ENCODE measurements around the gene SORCS3.

Gene SORCS3

GRCh38 chr10:104646146-104646545 lies 5.1 kb downstream of the SORCS3 start:
- no peak for DNase-seq (ENCODE audit: low spot score)

GRCh38 chr10:104648421-104648820 lies 7.3 kb downstream of the SORCS3 start:
- no peak for DNase-seq (ENCODE audit: low spot score)

DNA sequence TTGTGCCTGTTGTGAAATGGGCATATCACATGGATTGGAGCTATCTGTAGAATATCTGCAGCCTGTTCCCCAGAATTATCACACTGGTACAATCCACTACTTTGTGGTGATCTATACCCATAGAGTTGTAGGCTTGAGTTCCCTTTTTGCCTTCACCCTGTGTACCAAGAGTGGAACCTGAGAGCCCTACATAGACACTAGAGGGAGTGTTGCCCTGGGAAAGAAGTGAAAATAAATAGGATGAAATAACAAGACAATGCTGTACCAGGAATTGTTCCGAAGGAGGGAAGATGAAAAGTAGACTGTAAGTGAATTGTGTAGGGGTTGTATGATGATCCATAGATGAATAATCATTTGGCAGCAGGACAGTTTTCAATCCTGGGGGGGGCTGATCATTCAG lies 9.0 kb downstream of the SORCS3 start:
- no peak for DNase-seq (ENCODE audit: low spot score)

DNA sequence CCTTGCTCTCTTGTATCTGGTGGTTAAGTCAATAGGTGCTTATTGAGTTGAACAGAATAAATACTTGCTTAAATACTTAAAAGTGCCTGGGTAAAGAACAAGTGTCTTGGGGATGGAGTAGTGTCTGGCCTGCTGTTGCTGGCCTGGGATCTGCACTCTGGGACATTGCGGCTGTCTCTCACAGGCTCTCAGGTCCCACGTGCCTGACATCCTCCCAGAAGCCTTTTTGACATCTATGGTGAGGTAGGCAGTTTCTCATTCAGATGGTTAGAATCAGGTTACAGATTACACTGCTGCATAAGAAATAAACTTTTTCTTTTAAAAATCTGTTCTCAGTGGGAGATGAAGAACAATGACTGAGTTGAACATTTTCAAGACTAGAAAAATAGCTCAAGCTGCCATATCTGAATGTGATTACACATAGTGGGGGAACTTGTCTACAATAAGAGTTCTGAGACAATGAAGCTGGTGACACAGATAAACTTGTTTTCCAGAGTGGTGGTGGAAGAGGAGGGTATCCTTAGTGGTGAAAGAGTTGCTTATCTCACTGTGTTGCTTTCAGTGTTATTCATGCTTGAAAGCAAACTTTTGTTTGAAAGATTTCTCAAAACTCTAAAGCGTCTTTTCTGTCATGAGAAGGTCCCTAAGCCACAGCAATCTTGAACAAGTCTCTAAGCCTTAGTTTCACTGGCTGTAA lies 9.7 kb downstream of the SORCS3 start:
- no peak for DNase-seq (ENCODE audit: low spot score)

DNA sequence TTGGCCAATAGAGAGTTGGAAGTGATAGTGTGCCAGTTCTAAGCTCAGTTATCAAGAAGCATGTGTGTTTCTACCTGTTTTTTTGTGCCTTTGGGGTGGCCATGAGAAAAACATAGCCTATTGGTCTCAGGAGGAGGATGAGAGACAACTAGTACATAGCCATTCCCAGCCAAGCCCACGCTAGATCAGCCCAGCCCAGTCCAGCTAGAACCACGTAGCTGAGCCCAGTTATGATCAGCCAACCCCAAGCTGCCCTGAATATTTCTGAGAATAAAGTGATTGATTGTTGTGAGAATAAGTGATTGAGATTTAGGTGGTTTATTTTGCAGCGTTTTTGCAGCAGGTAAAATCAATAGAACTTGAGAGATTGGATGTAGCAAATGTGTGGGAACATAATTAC lies 15.9 kb downstream of the SORCS3 start:
- no peak for DNase-seq (ENCODE audit: low spot score)

GRCh38 chr10:104657457-104657856 lies 16.4 kb downstream of the SORCS3 start:
- no peak for DNase-seq (ENCODE audit: low spot score)

DNA sequence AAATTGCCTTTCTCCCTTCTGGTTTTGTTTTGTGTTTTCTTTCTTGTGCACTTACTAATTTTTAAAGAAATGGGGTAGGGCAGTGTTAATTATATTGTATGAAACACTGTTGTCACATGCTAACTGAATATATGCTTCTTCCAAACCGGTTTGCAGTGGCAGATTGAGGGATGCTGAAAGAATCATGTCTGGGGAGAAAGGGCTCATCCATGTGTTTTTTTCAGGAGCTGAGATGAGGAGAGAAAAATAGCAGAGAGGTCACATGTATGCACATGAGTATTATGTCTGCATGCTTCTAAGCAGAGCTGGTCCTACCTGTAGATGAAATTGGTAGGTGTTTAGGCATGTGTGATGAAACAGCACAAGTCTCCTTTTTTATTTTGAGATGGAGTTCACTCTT lies 17.0 kb downstream of the SORCS3 start:
- no peak for DNase-seq (ENCODE audit: low spot score)

DNA sequence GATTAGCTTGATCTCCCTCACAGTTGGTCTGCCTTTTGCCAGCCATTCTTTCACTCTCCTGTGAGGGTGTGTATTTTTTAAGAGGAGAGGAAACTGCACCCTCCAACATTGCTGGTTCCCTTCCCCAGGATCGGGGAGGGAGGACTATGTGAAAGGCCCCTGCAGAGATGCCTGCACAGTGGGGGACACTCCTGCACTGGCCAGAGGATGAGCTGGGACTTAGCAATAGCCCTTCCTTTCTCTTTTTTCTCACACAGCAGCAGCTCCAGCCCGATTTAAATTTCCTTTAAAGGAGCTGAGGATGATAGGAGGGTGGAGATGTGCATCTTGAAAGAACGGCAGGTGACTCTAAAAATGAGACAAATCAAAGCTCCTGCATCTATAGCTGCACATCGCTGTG lies 18.7 kb downstream of the SORCS3 start:
- no peak for DNase-seq (ENCODE audit: low spot score)

GRCh38 chr10:104663076-104663475 lies 22.0 kb downstream of the SORCS3 start:
- DNase-seq (ENCODE audit: low spot score): no peak

- DNase-seq (ENCODE audit: low spot score): no peak
These were observed 22.5 kb downstream of the SORCS3 start for GRCh38 chr10:104663563-104663962.

DNA sequence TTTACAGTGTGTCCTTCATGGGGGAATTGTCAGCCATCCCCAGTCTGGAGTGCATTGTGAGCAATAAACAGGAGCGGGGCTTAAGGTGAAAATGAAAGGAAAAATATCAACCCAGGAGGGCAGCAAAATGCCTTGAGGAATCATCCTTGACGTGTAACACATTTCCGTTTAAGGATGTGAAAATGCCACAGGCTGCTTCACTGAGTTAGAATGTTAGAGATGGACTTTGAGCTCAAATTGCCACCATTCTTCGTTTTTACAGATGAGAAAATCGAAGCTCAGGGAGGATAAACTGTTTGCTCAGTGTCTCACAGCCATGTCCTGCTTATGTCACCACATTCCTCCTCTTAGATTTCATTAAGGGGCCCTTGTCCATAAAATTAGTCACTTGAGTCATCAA lies 23.1 kb downstream of the SORCS3 start:
- no peak for DNase-seq (ENCODE audit: low spot score)

- no peak for DNase-seq (ENCODE audit: low spot score)
These were observed 24.1 kb downstream of the SORCS3 start for GRCh38 chr10:104665174-104665573.

- DNase-seq (ENCODE audit: low spot score): no peak
These were observed 25.0 kb downstream of the SORCS3 start for GRCh38 chr10:104666106-104666505.

- no peak for DNase-seq (ENCODE audit: low spot score)
These were observed 35.8 kb downstream of the SORCS3 start for GRCh38 chr10:104676874-104677273.

DNA sequence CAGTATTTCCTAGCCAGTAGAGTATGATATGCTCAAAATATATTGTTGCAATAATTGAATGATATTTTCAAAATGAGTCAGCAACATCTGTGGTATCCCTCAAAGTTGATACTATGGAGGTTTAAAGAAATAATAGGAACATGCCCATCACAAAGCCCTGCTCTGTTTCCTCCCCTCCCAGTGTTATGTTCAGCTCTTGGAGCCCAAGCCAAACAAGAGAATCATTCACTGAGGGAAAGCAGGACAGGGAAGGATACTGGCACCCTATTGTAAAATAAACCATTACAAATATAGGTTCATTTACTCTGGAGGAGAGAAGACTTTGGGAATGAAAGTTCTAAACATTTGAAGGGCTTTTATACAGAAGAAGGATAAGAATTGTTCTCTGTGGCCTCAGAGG lies 37.6 kb downstream of the SORCS3 start:
- no peak for DNase-seq (ENCODE audit: low spot score)

DNA sequence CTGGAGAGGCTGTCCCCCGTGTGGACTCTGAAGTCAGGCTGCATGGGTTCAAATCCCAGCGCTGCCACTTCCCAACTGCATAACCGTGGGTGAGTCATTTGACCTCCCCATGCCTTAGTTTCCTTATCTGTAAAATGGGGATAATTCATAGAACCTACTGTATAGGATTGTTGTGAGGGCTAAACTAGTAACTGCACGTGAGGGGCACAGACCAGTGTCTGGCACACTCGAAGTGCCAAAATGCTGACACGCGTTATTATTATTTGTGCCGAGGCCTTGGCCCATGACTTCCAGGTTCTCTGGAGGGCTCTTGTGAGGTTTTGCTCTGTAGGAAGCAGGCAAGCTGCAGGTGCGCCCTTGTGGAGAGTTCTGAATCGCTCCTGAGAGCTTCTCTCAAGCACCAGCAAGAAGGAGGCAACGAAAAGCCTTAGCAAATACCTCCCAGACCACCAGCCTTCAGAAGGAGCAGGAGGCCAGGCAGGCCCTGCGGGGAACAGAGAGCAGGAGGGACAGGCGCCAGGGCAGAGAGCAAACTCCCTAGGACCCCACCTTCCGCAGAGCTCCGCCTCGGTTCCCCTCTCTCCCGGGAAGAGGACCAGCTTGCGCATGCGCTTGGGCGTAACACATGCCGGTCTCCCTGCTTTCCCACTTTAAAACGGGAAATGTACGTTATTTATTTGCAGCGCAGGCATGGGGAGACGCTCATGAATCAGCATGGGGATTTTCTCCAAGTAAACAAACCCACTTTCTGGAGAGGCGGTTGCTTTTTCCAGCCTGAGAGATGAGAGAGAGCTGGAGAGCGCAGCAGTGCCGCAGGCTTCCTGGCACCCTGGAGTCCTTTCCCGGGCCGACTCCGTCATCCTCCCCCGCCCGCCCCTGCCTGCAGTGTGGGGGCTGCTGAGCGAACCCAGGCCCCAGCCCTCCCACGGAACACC lies 39.6 kb downstream of the SORCS3 start:
- DNase-seq (ENCODE audit: low spot score): no peak

DNA sequence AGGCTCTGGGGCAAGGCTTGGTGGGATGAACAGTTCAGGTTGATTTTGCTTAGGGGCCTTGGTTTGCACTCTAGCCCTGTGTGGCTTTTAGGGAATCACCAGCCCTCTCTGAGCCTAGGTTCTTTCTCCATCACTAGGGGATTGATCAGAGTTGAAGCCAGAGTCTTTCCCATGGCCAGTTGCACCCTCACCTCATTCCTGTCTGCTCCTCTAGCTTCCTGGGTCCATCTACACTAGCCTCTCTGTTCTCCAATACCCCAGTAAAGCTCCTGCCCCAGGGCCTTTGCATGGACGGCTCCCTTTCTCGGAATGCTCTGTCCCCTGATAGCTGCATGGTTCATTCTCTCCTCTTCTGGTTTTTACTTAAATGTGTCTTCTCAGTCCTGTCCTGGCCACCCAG lies 40.4 kb downstream of the SORCS3 start:
- DNase-seq (ENCODE audit: low spot score): no peak

DNA sequence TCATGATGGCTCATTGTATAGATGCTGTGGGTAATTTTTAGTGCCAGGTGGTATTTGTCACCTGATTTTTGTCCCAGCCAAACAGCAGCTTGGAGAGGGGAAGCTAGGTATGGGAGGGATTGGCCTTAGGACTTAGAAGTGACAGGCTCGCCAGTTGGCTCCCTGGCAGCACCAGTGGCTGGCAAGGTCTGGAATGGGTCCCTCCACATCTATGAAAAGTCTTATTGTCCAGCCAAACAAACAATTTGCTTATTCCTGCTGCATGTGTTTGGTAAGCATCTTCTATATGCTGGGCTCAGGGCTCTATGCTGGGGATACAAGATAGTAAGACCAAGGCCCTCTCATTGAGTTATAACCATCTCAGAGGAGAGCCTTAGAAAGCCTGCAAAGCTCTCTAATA lies 42.5 kb downstream of the SORCS3 start:
- DNase-seq (ENCODE audit: low spot score): no peak

- DNase-seq (ENCODE audit: low spot score): no peak
These were observed 45.7 kb downstream of the SORCS3 start for GRCh38 chr10:104686829-104687228.

- DNase-seq (ENCODE audit: low spot score): no peak
These were observed 47.4 kb downstream of the SORCS3 start for GRCh38 chr10:104688251-104689042.

GRCh38 chr10:104689105-104689504 lies 48.0 kb downstream of the SORCS3 start:
- no peak for DNase-seq (ENCODE audit: low spot score)

- no peak for DNase-seq (ENCODE audit: low spot score)
These were observed 48.5 kb downstream of the SORCS3 start for GRCh38 chr10:104689547-104689946.

GRCh38 chr10:104690101-104690500 lies 49.0 kb downstream of the SORCS3 start:
- DNase-seq (ENCODE audit: low spot score): no peak

Data from activated CD4-positive, alpha-beta T cell treated with anti-CD3 and anti-CD28 coated beads, Interleukin-2, Interleukin-4, amounts not matched to agents 100 ng/mL and 50 ng/mL, durations not matched to agents 16 hours and 8 hours (primary cell).